ENCODE data around the gene RAB24.
A peak's percentile ranks its signal among the peaks of the same experiment; 100 is the strongest.
"Not testable (repeated sequence)": the region's sequence is repeated elsewhere in the genome, so short reads cannot be mapped to it uniquely, and the experiment has no call there.

RAB24 gene

DNA sequence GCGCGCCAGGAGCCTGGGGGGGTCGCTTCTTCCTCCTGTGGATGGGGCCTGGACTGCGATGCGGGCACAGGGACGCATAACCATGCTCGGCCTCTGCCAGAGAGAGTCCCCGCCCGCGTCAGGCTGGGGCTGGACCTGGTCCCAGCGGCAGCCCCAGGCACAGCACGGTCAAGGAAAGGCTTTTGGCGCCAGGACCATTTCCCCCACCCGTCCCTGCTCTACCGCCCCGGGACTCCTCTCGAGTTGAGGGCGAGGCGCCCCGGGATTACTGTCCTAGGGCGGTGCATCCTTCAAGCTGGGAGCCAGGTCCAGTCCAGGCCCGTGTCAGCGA is 7.8 kb upstream of the RAB24 start:
- peak; percentile 40 for DNase-seq (ENCODE audit: low spot score)

DNA sequence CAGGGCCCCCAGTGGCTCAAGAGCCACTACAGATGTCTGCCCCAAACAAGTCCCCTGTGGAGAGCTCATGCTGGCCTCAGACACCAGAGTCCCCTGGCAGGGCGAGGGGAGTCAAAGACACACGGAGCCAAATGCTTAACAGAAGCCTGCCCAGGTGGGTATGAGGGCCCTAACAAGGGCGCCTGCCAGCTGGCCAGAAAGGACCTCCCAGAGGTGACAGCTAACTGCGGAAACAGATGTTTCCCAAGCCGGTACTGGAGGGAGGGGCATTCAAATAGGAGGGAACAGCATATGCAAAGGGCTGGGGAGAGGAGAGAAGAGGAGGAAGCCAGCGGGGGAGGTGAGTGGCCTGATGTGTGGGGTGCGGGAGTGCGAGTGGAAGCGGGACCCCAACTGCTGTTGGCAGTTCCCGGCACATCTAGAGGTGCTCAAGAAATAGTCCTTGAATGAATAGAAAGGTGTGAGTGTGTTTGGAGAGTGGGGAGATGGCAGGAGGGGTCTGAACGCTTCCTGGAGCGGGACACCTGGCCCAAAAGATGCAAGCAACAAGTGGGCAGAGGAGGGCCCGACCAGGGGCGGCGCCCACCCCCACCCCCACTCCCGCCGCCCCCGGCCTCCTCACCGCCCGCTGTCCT is 7.4 kb upstream of the RAB24 start:
- peak; percentile 59 for DNase-seq (ENCODE audit: low spot score)

- DNase-seq (ENCODE audit: low spot score), result no peak
These were observed 6.8 kb upstream of the RAB24 start for GRCh38 chr5:177310332-177310731.

GRCh38 chr5:177309351-177310191 is 6.1 kb upstream of the RAB24 start:
- DNase-seq (ENCODE audit: low spot score), result peak; percentile 95

DNA sequence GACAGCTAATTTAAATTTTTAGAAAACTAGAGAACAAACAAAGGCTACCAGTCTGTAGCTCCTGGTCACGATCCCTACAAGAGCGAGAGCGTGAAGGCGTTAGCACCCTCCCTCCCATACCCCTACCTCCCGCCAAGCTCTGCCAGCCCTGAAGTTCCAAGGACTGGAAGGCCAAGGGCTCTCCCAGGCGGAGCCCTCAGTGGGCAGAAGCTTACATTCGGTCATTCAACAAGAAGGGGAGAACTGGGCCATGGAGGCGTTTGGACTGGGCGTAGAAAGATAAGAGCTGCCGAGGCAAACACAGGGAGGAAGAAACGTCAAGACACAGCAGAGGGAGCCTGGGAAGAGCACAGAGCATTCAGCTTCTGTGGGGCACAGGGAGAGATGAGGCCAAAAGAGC is 5.2 kb upstream of the RAB24 start:
- DNase-seq (ENCODE audit: low spot score), result no peak

DNA sequence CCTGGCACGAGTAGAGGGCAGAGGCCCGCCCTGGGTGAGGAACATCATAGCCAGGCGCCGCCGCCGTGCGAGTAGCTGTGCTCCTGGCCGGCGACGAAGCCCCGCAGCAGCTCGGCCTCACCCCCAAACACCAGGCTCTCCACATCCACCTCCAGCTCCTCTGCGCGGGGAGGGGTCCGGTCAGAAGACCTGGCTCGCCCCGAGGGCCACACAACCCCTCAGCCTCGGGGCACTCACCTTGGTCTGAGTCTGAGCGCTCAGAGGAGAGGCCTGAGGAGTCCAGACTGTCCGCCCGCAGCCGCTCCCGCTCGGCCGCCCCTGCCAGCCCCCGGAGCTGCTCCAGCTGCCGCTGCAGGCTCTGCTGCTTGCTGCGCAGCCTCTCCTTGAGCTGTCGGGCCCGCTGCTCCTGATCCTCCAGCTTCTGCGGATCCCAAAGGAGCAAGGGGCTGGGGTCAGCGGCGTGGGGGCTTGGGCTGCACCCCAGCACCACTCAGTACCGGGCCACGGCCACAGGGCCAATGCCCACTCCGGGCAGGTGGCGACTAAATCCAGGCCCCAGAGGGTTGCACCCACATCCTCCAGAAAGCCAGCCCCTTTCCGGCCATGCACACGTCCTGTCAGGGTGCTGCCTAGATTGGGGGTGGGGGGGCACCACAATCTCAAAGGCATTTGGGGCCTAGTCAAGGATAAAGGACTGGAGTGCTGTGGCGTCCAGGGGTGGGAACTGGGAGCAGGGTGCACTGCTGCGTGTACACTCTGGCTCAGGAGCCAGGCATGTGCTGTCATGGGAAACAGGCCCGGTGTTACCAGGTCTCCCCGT is 4.2 kb upstream of the RAB24 start:
- DNase-seq (ENCODE audit: low spot score), result no peak

- DNase-seq (ENCODE audit: low spot score), result no peak
These were observed 3.4 kb upstream of the RAB24 start for GRCh38 chr5:177306674-177307543.

GRCh38 chr5:177306103-177306640 is 2.7 kb upstream of the RAB24 start:
- DNase-seq (ENCODE audit: low spot score), result not testable (repeated sequence)

DNA sequence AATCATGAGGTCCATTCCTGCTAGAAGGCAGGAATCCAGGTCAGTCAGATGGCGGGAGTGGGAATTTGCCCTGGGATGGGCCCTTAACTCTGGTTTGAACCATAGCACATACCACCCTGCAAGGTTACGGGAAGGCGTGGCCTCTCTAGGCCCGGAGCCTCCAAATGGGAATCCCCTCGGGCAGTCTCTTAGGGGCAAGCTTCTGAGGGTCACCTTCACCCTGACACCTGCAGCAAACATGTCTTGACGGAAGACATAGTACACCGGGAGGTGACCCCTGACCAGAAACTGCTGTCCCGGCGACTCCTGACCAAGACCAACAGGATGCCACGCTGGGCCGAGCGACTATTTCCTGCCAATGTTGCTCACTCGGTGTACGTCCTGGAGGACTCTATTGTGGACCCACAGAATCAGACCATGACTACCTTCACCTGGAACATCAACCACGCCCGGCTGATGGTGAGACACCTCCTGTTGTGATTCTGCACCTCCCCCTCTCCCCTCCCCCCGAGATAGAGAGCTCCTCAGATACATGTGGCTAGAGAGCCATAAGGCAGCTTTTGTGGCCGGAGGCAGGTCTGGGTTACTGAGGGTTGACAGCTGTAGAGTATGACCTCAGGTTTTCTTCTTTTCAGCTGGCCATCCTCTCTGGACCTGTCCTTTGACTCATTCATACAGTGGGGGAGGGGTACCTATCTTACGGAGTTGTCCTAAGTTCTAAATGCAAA is 1.0 kb upstream of the RAB24 start:
- peak; percentile 62 for DNase-seq (ENCODE audit: low spot score)

DNA sequence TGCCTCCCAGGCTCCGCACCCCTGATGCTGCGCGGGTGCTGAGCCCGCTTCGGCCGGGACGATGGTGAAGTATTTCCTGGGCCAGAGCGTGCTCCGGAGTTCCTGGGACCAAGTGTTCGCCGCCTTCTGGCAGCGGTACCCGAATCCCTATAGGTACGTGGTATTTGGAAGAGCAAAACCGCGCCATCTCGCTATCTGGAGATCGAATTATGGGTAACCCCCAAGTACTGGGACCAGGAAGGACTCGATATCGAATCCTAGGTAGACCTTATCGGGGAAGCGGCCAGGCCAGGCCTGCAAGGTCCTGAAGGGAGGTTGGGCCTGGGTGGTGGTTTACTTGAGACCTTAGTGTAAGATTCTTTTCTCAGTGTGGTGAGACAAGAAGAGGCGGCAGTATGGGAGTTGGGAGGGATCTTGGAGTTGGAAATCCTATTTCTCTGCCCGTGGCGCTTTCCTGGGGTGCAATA is 439 bp upstream of the RAB24 start:
- no peak for DNase-seq (ENCODE audit: low spot score)

- no peak for DNase-seq (ENCODE audit: low spot score)
These were observed 987 bp downstream of the RAB24 start for GRCh38 chr5:177302354-177303110.

DNA sequence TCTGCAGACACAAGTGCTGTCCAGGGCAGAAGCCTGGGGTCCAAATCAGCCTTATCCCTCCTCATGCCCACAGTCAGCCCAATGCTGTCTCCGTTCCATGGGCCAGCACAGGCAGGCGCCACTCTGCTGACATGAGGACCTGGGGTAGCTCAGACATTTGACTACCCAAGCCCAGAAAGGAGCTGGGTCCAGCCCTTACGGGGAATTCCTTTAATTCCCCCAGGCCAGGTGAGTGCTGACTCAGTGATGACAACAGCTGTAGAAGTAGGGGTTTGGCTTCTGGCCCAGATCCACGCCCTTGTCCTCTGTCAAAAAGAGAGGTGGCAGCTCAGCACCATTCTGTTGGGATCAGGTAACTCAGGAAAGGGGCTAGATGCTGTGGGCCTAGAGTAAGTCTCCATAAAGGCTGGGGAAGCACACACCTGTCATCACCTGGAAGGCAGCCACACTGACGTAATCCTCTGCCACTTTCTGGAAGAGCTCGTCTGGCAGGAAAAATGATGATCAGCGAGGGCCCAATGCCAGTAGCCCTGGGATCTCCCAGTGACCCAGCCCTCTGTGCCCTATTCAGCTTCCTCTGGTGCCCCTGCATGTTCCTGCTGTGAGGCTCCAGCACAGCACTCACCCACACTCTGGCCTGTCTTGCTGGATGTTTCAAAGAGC is 1.9 kb downstream of the RAB24 start:
- no peak for DNase-seq (ENCODE audit: low spot score)

GRCh38 chr5:177300951-177301350 is 2.6 kb downstream of the RAB24 start:
- DNase-seq (ENCODE audit: low spot score), result no peak

GRCh38 chr5:177300236-177300880 is 3.2 kb downstream of the RAB24 start:
- no peak for DNase-seq (ENCODE audit: low spot score)

DNA sequence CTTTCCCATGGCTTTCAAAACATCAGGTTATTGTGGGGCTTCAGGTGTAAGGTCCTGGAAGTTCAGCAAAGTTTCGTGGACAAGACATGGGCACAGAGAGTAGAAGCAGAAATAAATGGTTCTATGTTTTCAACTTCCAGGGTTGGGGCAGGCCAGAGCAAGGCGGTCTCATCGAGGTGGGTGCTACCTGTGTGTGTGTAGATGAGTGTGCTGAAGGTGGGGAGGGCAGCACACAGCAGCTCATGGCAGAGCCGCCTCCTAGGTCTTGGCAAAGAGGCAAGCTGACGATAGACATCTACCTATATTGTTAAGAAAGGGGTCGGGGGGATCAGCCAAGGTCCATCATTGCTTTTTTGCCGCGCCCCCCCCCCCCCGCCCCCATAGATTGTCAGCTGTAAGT is 3.8 kb downstream of the RAB24 start:
- DNase-seq (ENCODE audit: low spot score), result no peak

GRCh38 chr5:177297922-177298321 is 5.6 kb downstream of the RAB24 start:
- no peak for DNase-seq (ENCODE audit: low spot score)

- DNase-seq (ENCODE audit: low spot score), result no peak
These were observed 6.9 kb downstream of the RAB24 start for GRCh38 chr5:177296581-177296980.

GRCh38 chr5:177295924-177296323 is 7.6 kb downstream of the RAB24 start:
- no peak for DNase-seq (ENCODE audit: low spot score)

DNA sequence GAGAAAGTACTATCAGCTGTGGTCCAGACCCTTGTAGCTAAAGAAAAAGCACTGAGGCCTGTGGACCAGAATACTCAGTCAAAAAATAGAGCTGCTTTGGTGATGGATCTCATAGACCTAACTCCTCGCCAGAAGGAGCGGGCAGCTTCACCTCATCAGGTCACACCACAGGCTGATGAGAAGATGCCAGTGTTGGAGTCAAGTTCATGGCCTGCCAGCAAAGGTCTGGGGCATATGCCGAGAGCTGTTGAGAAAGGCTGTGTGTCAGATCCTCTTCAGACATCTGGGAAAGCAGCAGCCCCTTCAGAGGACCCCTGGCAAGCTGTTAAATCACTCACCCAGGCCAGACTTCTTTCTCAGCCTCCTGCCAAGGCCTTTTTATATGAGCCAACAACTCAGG is 8.9 kb downstream of the RAB24 start:
- DNase-seq (ENCODE audit: low spot score), result no peak

All from HuH-7.5 (cell line).